Memory B cell (primary cell): ENCODE measurements around the gene ACO2.

Experiments used
- ATAC-seq: fragments of 150-1000 bp; cut with Tn5 transposase; 2 replicates; pipeline ENCODE4 v1.10.0; 2021; ENCODE audit warnings: low read depth, mild to moderate bottlenecking, moderate library complexity
- DNase-seq, 2 donors: peaks; one replicate each; pipeline ENCODE4 v3.0.0; 2022; ENCODE audit warnings: low spot score in 2 of 2
- H3K27ac Mint-ChIP-seq: one replicate; pipeline ENCODE4 v1.8.0; 2022; ENCODE audit warnings: mild to moderate bottlenecking, moderate library complexity, mixed read lengths
- H3K27me3 Mint-ChIP-seq: one replicate; pipeline ENCODE4 v1.8.0; 2022; ENCODE audit warnings: mixed read lengths
- H3K36me3 Mint-ChIP-seq: one replicate; pipeline ENCODE4 v1.8.0; 2022; ENCODE audit warnings: mild to moderate bottlenecking, mixed read lengths
- H3K4me1 Mint-ChIP-seq: one replicate; pipeline ENCODE4 v1.8.0; 2022; ENCODE audit warnings: mixed read lengths
- H3K4me3 Mint-ChIP-seq: one replicate; pipeline ENCODE4 v1.8.0; 2022; ENCODE audit warnings: mild to moderate bottlenecking, moderate library complexity, mixed read lengths
- H3K9me3 Mint-ChIP-seq: one replicate; pipeline ENCODE4 v1.8.0; 2022; ENCODE audit warnings: mixed read lengths

The ACO2 gene

DNA sequence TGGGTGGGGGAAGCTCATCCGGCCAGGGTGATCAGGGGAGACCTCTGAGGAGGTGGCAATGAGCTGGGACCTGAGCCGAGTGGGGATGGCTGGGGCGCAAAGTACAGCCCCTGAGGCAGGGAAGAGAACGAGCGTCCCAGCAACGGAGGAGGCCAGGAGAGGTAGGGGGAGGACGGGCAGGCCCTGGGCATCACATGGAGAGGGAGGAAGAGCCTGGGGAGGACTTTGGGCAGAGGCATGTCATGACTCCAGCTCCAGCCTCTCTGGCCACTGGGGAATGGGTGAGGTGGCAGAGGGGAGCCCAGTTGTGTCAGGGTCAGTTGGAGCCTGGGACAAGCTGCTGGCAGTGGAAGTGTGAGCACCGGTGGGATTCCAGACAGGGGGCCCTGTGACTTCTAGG lies 109.2 kb downstream of the ACO2 start:
- Mint-ChIP-seq H3K4me3 (no peak overlapping the region), H3K9me3 (no peaks in the 10 kb centered on the region), H3K4me1 (peaks cover 2% of the 10 kb centered on the region), H3K36me3 (peaks cover 17% of the 10 kb centered on the region), H3K27ac (no peak overlapping the region), H3K27me3 (no peaks in the 10 kb centered on the region)
- ATAC-seq (no peak), DNase-seq (no peak)
